ENCODE measurements around the gene IL36RN. TPM values are rescaled to one million over a fixed set of nuclear protein-coding genes. Genes with fewer than 3 reads are reported as not detected.

Gene IL36RN
- total RNA-seq, 1 experiment from 2014 or later = not detected

GRCh38 chr2:113102133-113102532, 43.1 kb downstream of the IL36RN start:
- no peak for DNase-seq (ENCODE audit: low read depth)

GRCh38 chr2:113103277-113103676, 44.3 kb downstream of the IL36RN start:
- no peak for DNase-seq (ENCODE audit: low read depth)

GRCh38 chr2:113104054-113104611, 45.1 kb downstream of the IL36RN start:
- no peak for DNase-seq (ENCODE audit: low read depth)

GRCh38 chr2:113105047-113105785, 46.2 kb downstream of the IL36RN start:
- DNase-seq (ENCODE audit: low read depth) = peak; percentile 58

GRCh38 chr2:113111121-113111520, 52.1 kb downstream of the IL36RN start:
- DNase-seq (ENCODE audit: low read depth) = no peak

- no peak for DNase-seq (ENCODE audit: low read depth)
Measured at GRCh38 chr2:113111823-113112287, 52.9 kb downstream of the IL36RN start.

- DNase-seq (ENCODE audit: low read depth) = no peak
Measured at GRCh38 chr2:113112441-113112840, 53.4 kb downstream of the IL36RN start.

GRCh38 chr2:113112871-113113270, 53.9 kb downstream of the IL36RN start:
- no peak for DNase-seq (ENCODE audit: low read depth)

GRCh38 chr2:113113807-113114206, 54.8 kb downstream of the IL36RN start:
- no peak for DNase-seq (ENCODE audit: low read depth)

Other genes starting within 250 kb of the IL36RN start
- 57.5 and 71.6 TPM in 2 replicates for gene IL1B, start 222.4 kb upstream of the IL36RN start, total RNA-seq (2014; rRNA removed; shearing (Covaris generic))
- gene IL37, start 148.0 kb upstream of the IL36RN start, total RNA-seq (2014; rRNA removed; shearing (Covaris generic)) = 0.36 and 0.49 TPM in 2 replicates
- 0.24 and 0.59 TPM in 2 replicates for gene IL36G, start 81.2 kb upstream of the IL36RN start, total RNA-seq (2014; rRNA removed; shearing (Covaris generic))
- gene IL36A, start 53.7 kb upstream of the IL36RN start, total RNA-seq (2014; rRNA removed; shearing (Covaris generic)) = not detected in 2 replicates
- not detected in 2 replicates for gene IL36B, start 6.3 kb upstream of the IL36RN start, total RNA-seq (2014; rRNA removed; shearing (Covaris generic))
- gene IL1F10, start 8.8 kb downstream of the IL36RN start, total RNA-seq (2014; rRNA removed; shearing (Covaris generic)) = not detected in 2 replicates
- 0.48 TPM in 1 of 2 replicates, not detected in the other for gene IL1RN, start 68.4 kb downstream of the IL36RN start, total RNA-seq (2014; rRNA removed; shearing (Covaris generic))
- gene PSD4, start 114.8 kb downstream of the IL36RN start, total RNA-seq (2014; rRNA removed; shearing (Covaris generic)) = 2.5 and 5.9 TPM in 2 replicates
- 5.4 and 12.6 TPM in 2 replicates for gene PAX8, start 219.7 kb downstream of the IL36RN start, total RNA-seq (2014; rRNA removed; shearing (Covaris generic))